Mammary epithelial cell (primary cell): ENCODE measurements around the gene APLF.

Experiments
- CTCF ChIP-seq, 2 donors: IDR thresholded peaks in 1 of 2; conservative IDR thresholded peaks in 1 of 2; 2 replicates each; pipeline ENCODE4 v1.5.1; 2011 to 2012; ENCODE audit warnings: inconsistent platforms in 2 of 2, low read length in 2 of 2, mild to moderate bottlenecking in 2 of 2, control low read depth in 1 of 2, low read depth in 1 of 2; ENCODE audit not compliant: insufficient read depth in 1 of 2; ENCODE audit errors: extremely low read depth in 1 of 2
- EZH2 ChIP-seq: IDR thresholded peaks from 2 replicates; pipeline ENCODE4 v1.6.1; 2012; ENCODE audit warnings: low read length, inconsistent platforms, borderline replicate concordance

DNA sequence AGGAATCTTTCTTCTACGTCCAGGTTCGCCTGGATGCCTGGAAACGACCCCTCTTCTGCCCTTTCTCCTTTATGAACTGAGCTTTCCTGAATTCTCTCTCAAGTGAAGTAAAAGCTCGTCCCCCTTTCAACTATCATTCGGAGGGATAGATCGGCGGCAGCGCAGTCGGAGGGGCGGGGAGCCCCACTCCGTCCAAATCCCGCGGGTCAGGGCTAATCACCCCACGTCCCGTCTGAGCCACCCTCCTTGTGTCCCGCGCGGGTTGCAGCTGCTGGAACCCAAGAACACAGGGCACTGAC, 658 bp upstream of the APLF start:
- TF ChIP-seq CTCF (conservative IDR thresholded peaks at IDR 0.05 in 1 of 2, IDR thresholded peaks at IDR 0.05 in 1 of 2; ENCODE audit: extremely low read depth in 1 of 2, insufficient read depth in 1 of 2, low read depth in 1 of 2, low read length in 2 of 2) (no peak), EZH2 (no peak)
